Left lung (tissue), 10 donors: ENCODE measurements around the gene OTC. TPM values are rescaled to one million over a fixed set of nuclear protein-coding genes. Genes with fewer than 3 reads are reported as not detected.

Experiments
- ATAC-seq: fragments of 200-7000 bp; cut with Tn5 transposase; one replicate; pipeline ENCODE4 v1.9.1; 2020; ENCODE audit warnings: moderate library complexity
- DNase-seq, 4 donors: peaks; one replicate each; pipeline ENCODE4 v3.0.0-alpha.2; 2013 to 2020
- H3K27ac ChIP-seq, 2 donors: fragments of 200-600 bp; sonication (generic) in 1 of 2; one replicate each; pipeline versions ENCODE4 v1.5.0 to v1.8.0; 2020 to 2021
- H3K27me3 ChIP-seq, 2 donors: fragments of 200-600 bp; sonication (generic) in 1 of 2; one replicate each; pipeline versions ENCODE4 v1.5.0 to v1.8.0; 2020 to 2021
- H3K36me3 ChIP-seq, 2 donors: fragments of 200-600 bp; sonication (generic) in 1 of 2; one replicate each; pipeline versions ENCODE4 v1.5.0 to v1.8.0; 2020 to 2021
- H3K4me1 ChIP-seq, 2 donors: fragments of 200-600 bp; one replicate each; pipeline ENCODE4 v1.8.0; 2021
- H3K4me3 ChIP-seq, 2 donors: fragments of 200-600 bp; sonication (generic) in 1 of 2; one replicate each; pipeline versions ENCODE4 v1.5.0 to v1.8.0; 2020 to 2021; ENCODE audit warnings: mild to moderate bottlenecking in 1 of 2
- H3K9me3 ChIP-seq, 2 donors: fragments of 200-600 bp; sonication (generic) in 1 of 2; one replicate each; pipeline versions ENCODE4 v1.5.0 to v1.8.0; 2020 to 2021
- CTCF ChIP-seq, 2 donors: fragments of 200-600 bp; sonication (generic) in 1 of 2; IDR thresholded peaks; one replicate each; pipeline versions ENCODE4 v1.5.0 to v1.8.0; 2021; ENCODE audit warnings: antibody characterized with exemption in 2 of 2
- intact Hi-C, 2 donors: fragments of 100-400 bp; cut with DNase I; formaldehyde crosslinking; loops; one replicate each; pipeline versions ENCODE4 v1.11.2 to v1.14.2; 2022
- polyA plus RNA-seq, 6 donors: library from polyadenylated mRNA; unstranded; fragments of 120-200 nt; gene quantifications; one replicate each; pipeline ENCODE4 v1.2.1, GENCODE V29; 2013; ENCODE audit not compliant: insufficient read length in 6 of 6
- total RNA-seq, 2 donors: library from RNA; stranded (reverse); fragmentation: NEBNext Ultra II Directional; extraction: Animal tissue kit (Norgen Biotek cat#: 25700); gene quantifications; one replicate each; pipeline ENCODE4 v1.2.1, GENCODE V29; 2021
- donor health status: DM: no; HTN: yes; CAD: no.
- donor health status: DM: no; HTN: no; CAD: no.

The OTC gene
- total and polyA plus RNA-seq, 8 donors = 0.14 to 1.5 (median 0.26) TPM; not detected in 3

- intact Hi-C loops = no loop called here
- ATAC-seq = no peak
- H3K27ac ChIP-seq = peak overlapping the region in 1 of 2 donors; percentile 96
Observed at GRCh38 chrX:38326086-38326485, 26.3 kb upstream of the OTC start.

GRCh38 chrX:38327007-38327774, 25.2 kb upstream of the OTC start, which contains the start of gene RPGR:
RPGR (minus strand) TSS chrX:38327509; CDS start chrX:38327367, 142 bp downstream.
- H3K27ac ChIP-seq = peak within 1 kb of the TSS; percentile 78 to 96
- peak within 1 kb of the TSS; percentile 47 to 55 for H3K4me3 ChIP-seq
- no peaks in the 10 kb centered on the region for H3K27me3 ChIP-seq
- intact Hi-C loops = no loop called here
- DNase-seq = peak; percentile 89 to 97 (median 95)
- peak; percentile 73 to 80 for TF ChIP-seq CTCF (IDR thresholded peaks at IDR 0.05)
- H3K4me1 ChIP-seq = no peaks in the 10 kb centered on the region
- ATAC-seq = peak; percentile 99
- H3K36me3 ChIP-seq = no peaks in the 10 kb centered on the region
- H3K9me3 ChIP-seq = no peaks in the 10 kb centered on the region

More at GRCh38 chrX:38326086-38326485, 26.3 kb upstream of the OTC start:
- H3K27me3 ChIP-seq = no peaks in the 10 kb centered on the region
- TF ChIP-seq CTCF (IDR thresholded peaks at IDR 0.05) = no peak
- H3K4me3 ChIP-seq = peak overlapping the region in 1 of 2 donors; percentile 55
- no peaks in the 10 kb centered on the region for H3K36me3 ChIP-seq
- DNase-seq = no peak
- H3K4me1 ChIP-seq = no peaks in the 10 kb centered on the region
- no peaks in the 10 kb centered on the region for H3K9me3 ChIP-seq

- no peaks in the 10 kb centered on the region for H3K36me3 ChIP-seq
- no peaks in the 10 kb centered on the region for H3K27me3 ChIP-seq
- no peaks in the 10 kb centered on the region for H3K9me3 ChIP-seq
- TF ChIP-seq CTCF (IDR thresholded peaks at IDR 0.05) = peak in 1 of 2 donors; percentile 5
- H3K4me3 ChIP-seq = peak overlapping the region in 1 of 2 donors; percentile 55
- ATAC-seq = no peak
- no peaks in the 10 kb centered on the region for H3K4me1 ChIP-seq
- DNase-seq = no peak
- intact Hi-C loops = no loop called here
- peak overlapping the region in 1 of 2 donors; percentile 96 for H3K27ac ChIP-seq
Observed at GRCh38 chrX:38327775-38328081, 24.7 kb upstream of the OTC start.

- H3K27me3 ChIP-seq = no peaks in the 10 kb centered on the region
- no peak for ATAC-seq
- no peak for TF ChIP-seq CTCF (IDR thresholded peaks at IDR 0.05)
- no peak overlapping the region for H3K27ac ChIP-seq
- DNase-seq = no peak
- intact Hi-C loops = no loop called here
- no peak overlapping the region for H3K4me3 ChIP-seq
- no peaks in the 10 kb centered on the region for H3K9me3 ChIP-seq
- no peaks in the 10 kb centered on the region for H3K4me1 ChIP-seq
- H3K36me3 ChIP-seq = no peaks in the 10 kb centered on the region
Observed at GRCh38 chrX:38332505-38332904, 19.9 kb upstream of the OTC start.

- ATAC-seq (no peak), DNase-seq (no peak)
- TF ChIP-seq CTCF (IDR thresholded peaks at IDR 0.05) = no peak
- Histone ChIP-seq H3K27ac (no peak overlapping the region), H3K4me1 (no peaks in the 10 kb centered on the region), H3K27me3 (peaks cover 0 to 6% of the 10 kb centered on the region in 2 donors), H3K36me3 (no peaks in the 10 kb centered on the region), H3K9me3 (no peaks in the 10 kb centered on the region), H3K4me3 (no peak overlapping the region)
- intact Hi-C loops = no loop called here
Observed at GRCh38 chrX:38335382-38335781, 17.0 kb upstream of the OTC start.
